Panc1 (cell line): ENCODE results near the gene MUC5AC.

Experiments used
- CTCF ChIP-seq: fragments of 450-650 bp; IDR thresholded peaks from 2 replicates; pipeline ENCODE4 v1.5.1; 2017; ENCODE audit warnings: mild to moderate bottlenecking
- POLR2AphosphoS5 ChIP-seq: IDR thresholded peaks from 2 replicates; pipeline ENCODE4 v1.6.1; 2012; ENCODE audit warnings: mild to moderate bottlenecking, low read depth, low read length, moderate library complexity
- REST ChIP-seq, 2 experiments: IDR thresholded peaks; 2 replicates each; pipeline ENCODE4 v1.6.1; 2011 to 2012; ENCODE audit warnings: low read depth in 2 of 2, control low read depth in 1 of 2, low read length in 1 of 2, mild to moderate bottlenecking in 1 of 2, moderate library complexity in 1 of 2; ENCODE audit not compliant: insufficient read depth in 1 of 2
- SIN3A ChIP-seq: IDR thresholded peaks from 2 replicates; pipeline ENCODE4 v1.6.1; 2012; ENCODE audit warnings: low read depth, mild to moderate bottlenecking, low read length, moderate library complexity, borderline replicate concordance; ENCODE audit not compliant: insufficient read depth
- TCF7L2 ChIP-seq: IDR thresholded peaks from 2 replicates; pipeline ENCODE4 v1.6.1; 2011; ENCODE audit warnings: mild to moderate bottlenecking, low read depth, low read length, inconsistent platforms

GRCh38 chr11:1153951-1154493 lies 3.7 kb upstream of the MUC5AC start:
- peak; percentile 98 for TF ChIP-seq POLR2AphosphoS5
- TF ChIP-seq CTCF = no peak
- TF ChIP-seq REST (IDR thresholded peaks at IDR 0.05; ENCODE audit: insufficient read depth in 1 of 2, low read depth in 2 of 2, low read length in 1 of 2) = peak in 1 of 2 experiments; percentile 61; a peak in 1 of 4 replicates
- peak; percentile 90; the same call in 1 of the 2 replicates for TF ChIP-seq SIN3A
- TF ChIP-seq TCF7L2 = peak; percentile 73
